Osteocyte (in vitro differentiated cells): ENCODE data around the gene USP36. TPM values are rescaled to one million over a fixed set of nuclear protein-coding genes. Genes with fewer than 3 reads are reported as not detected.
"Not testable (repeated sequence)": the region's sequence is repeated elsewhere in the genome, so short reads cannot be mapped to it uniquely, and the experiment has no call there.

ENCODE experiments used
- DNase-seq: peaks from one replicate; pipeline ENCODE4 v3.0.0; 2021; ENCODE audit warnings: mixed read lengths; ENCODE audit not compliant: unreplicated experiment; ENCODE audit errors: extremely low spot score
- H3K27ac Mint-ChIP-seq: one replicate; pipeline ENCODE4 v1.8.0; 2021; ENCODE audit warnings: mild to moderate bottlenecking, mixed read lengths; ENCODE audit not compliant: unreplicated experiment
- H3K27me3 Mint-ChIP-seq: one replicate; pipeline ENCODE4 v1.8.0; 2021; ENCODE audit warnings: mixed read lengths; ENCODE audit not compliant: unreplicated experiment
- H3K36me3 Mint-ChIP-seq: one replicate; pipeline ENCODE4 v1.8.0; 2021; ENCODE audit warnings: mixed read lengths; ENCODE audit not compliant: unreplicated experiment
- H3K4me1 Mint-ChIP-seq: one replicate; pipeline ENCODE4 v1.8.0; 2021; ENCODE audit warnings: mixed read lengths; ENCODE audit not compliant: unreplicated experiment
- H3K4me3 Mint-ChIP-seq: one replicate; pipeline ENCODE4 v1.8.0; 2021; ENCODE audit warnings: mild to moderate bottlenecking, moderate library complexity, mixed read lengths; ENCODE audit not compliant: unreplicated experiment
- H3K9me3 Mint-ChIP-seq: one replicate; pipeline ENCODE4 v1.8.0; 2021; ENCODE audit warnings: mixed read lengths; ENCODE audit not compliant: unreplicated experiment
- CTCF ChIP-seq: fragments of 200-600 bp; sonication (generic); IDR thresholded peaks from 2 replicates; pipeline ENCODE4 v1.5.0; 2021; ENCODE audit warnings: antibody characterized with exemption, mild to moderate bottlenecking, moderate library complexity
- total RNA-seq: library from RNA; stranded (reverse); gene quantifications from 2 replicates; pipeline ENCODE4 v1.2.1, GENCODE V29; 2021

USP36 gene
- total RNA-seq, 1 donor from 2014 or later = 56.2 TPM

GRCh38 chr17:78870621-78871020 lies 30.0 kb upstream of the USP36 start:
- DNase-seq = no peak
- H3K4me1 Mint-ChIP-seq = peaks cover 63% of the 10 kb centered on the region

GRCh38 chr17:78868391-78868790 lies 27.8 kb upstream of the USP36 start:
- no peaks in the 10 kb centered on the region for H3K9me3 Mint-ChIP-seq
- no peak for DNase-seq
- peak overlapping the region; percentile 94 for H3K27ac Mint-ChIP-seq
- H3K36me3 Mint-ChIP-seq = peaks cover 45% of the 10 kb centered on the region
- H3K4me3 Mint-ChIP-seq = peak overlapping the region; percentile 39
- peaks cover 54% of the 10 kb centered on the region for H3K4me1 Mint-ChIP-seq
- no peaks in the 10 kb centered on the region for H3K27me3 Mint-ChIP-seq
- no peak for TF ChIP-seq CTCF

More at GRCh38 chr17:78870621-78871020, 30.0 kb upstream of the USP36 start:
- no peak overlapping the region for H3K4me3 Mint-ChIP-seq
- no peaks in the 10 kb centered on the region for H3K9me3 Mint-ChIP-seq
- H3K36me3 Mint-ChIP-seq = peaks cover 41% of the 10 kb centered on the region
- no peak overlapping the region for H3K27ac Mint-ChIP-seq
- TF ChIP-seq CTCF = no peak
- no peaks in the 10 kb centered on the region for H3K27me3 Mint-ChIP-seq

GRCh38 chr17:78867046-78867445 lies 26.4 kb upstream of the USP36 start:
- DNase-seq, H3K4me3 Mint-ChIP-seq, H3K9me3 Mint-ChIP-seq, H3K27me3 Mint-ChIP-seq: not testable (repeated sequence)
- peak overlapping the region; percentile 94 for H3K27ac Mint-ChIP-seq
- H3K4me1 Mint-ChIP-seq = peaks cover 59% of the 10 kb centered on the region
- peaks cover 41% of the 10 kb centered on the region for H3K36me3 Mint-ChIP-seq

GRCh38 chr17:78865682-78866390 lies 25.2 kb upstream of the USP36 start:
- DNase-seq = peak; percentile 94
- TF ChIP-seq CTCF = peak; percentile 93
- Mint-ChIP-seq H3K27ac (peak overlapping the region; percentile 49), H3K27me3 (no peaks in the 10 kb centered on the region), H3K4me1 (peaks cover 70% of the 10 kb centered on the region), H3K36me3 (peaks cover 40% of the 10 kb centered on the region), H3K9me3 (no peaks in the 10 kb centered on the region), H3K4me3 (no peak overlapping the region)

GRCh38 chr17:78864117-78864516 lies 23.5 kb upstream of the USP36 start:
- H3K4me1 Mint-ChIP-seq = peaks cover 64% of the 10 kb centered on the region
- no peaks in the 10 kb centered on the region for H3K9me3 Mint-ChIP-seq
- peaks cover 29% of the 10 kb centered on the region for H3K36me3 Mint-ChIP-seq
- peak overlapping the region; percentile 83 for H3K27ac Mint-ChIP-seq
- no peaks in the 10 kb centered on the region for H3K27me3 Mint-ChIP-seq
- no peak for DNase-seq
- no peak for TF ChIP-seq CTCF
- H3K4me3 Mint-ChIP-seq = no peak overlapping the region
